HG03439 (cell line): ENCODE data around the gene PLK5.

Experiments used
- ATAC-seq: cut with Tn5 transposase; IDR thresholded peaks from one replicate; pipeline ENCODE4 v1.9.1; 2021; ENCODE audit warnings: mild to moderate bottlenecking, moderate library complexity; ENCODE audit not compliant: unreplicated experiment

The PLK5 gene

DNA sequence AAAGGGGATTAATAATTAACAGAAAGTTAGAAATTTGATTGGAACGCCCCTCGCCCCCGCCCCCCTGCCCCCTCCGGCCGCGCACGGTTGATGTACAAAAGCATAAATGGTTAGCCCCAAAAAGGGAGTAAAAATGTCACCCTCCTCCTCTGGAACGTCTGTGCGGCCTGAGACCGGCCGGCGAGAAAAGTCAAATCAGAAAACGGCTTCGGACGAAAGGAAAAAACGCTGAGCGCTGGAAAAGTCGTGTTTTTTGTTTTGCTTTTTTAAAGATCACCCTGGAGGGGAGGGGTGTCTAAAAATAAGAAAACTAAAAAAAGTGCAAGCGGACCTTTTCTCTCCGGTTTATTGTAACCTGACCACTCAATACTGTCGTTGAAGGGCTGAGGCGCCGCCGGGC, 31.1 kb downstream of the PLK5 start:
- no peak for ATAC-seq

DNA sequence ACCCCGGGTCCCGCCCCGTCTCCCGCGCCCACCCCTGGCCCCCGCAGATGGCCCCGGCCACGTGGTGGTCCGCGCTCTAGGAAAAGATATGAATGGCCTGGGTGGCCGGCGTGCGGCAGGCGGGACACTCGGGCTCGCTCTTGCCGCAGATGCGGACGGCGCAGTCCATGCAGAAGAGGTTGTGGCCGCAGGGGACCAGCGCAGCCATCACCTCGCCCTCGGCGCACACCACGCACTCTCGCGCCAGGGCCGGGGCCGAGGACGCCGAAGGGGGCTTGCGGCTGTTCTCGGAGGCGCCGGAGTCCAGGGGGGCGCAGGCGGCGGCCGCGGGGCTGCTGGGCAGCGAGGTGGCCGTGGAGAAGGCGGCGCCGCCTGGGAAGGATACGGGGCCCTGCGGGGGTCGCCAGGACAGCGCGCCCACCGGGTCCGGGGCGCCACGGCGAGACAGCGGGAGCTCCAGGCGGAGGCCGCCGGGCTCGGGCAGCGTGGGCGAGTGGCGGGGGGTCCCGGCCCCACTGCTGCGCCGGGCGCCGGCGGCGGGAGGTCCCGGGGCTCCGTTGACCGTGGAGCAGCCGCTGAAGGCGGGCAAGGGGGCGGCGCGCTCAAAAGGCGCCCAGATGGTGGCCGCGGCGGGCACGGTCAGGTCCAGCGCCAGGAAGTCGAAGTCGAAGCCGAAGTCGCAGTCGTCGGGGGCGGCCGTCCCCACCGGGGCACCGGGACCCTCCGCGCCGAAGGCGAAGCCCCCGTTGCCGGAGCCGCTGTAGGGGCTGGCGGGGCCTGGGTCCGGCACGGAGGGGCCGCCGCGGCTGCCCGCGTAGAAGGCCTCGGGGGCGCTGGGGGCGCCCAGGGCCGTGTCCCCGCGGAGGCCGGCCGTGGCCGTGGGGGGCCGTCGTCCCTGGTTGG, 31.9 kb downstream of the PLK5 start:
- no peak for ATAC-seq

DNA sequence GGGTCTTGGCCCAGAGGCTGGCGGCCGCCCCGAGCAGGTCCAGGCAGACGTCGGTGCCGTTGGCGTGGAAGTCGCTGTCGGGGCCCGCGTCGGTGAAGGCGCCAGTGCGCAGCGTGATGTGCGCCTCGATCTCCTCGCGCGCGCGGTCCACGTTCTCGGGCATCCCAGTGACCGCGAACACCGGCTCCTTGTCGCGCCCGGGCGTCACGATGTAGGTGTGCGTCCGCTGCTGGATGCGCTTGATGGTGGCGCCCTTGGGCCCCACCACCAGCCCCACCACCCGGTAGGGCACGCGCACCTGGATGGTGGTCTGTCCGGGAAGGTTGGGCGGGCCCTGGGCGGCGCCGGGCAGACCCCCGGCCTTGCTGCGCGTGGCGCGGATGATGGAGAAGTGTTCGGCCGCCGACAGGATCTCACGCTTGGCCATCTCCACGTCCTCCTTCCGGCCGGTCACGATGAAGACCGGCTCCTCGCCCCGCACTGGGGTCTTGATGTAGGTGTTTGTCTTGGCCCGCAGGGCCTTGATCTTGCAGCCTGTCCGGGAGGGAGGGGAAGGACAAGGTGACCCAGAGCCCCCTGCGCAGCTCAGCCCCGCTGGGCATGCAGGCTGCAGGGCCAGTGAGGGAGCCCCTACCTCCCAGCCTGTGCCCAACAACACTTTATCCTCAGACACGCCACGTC, 32.7 kb downstream of the PLK5 start:
- no peak for ATAC-seq

DNA sequence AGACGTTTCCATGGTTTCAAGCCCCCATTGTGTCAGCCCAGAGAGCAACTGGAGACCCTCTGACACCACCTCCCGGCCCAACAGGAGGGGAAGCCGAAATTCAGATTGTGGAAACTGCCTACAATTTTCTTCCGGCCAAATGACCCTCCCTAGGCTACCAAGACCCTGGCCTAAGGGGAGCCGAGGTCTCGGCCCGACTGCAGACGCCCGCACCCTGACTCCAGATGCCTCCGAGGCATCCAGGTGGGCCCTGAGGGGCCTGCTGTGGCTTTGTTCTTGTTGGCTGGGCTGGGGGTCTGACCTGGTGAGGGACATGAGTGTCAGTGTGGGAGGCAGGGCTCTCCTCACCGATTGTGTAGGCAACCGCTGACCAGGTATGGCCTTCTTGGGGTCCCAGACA, 34.7 kb downstream of the PLK5 start:
- no peak for ATAC-seq

DNA sequence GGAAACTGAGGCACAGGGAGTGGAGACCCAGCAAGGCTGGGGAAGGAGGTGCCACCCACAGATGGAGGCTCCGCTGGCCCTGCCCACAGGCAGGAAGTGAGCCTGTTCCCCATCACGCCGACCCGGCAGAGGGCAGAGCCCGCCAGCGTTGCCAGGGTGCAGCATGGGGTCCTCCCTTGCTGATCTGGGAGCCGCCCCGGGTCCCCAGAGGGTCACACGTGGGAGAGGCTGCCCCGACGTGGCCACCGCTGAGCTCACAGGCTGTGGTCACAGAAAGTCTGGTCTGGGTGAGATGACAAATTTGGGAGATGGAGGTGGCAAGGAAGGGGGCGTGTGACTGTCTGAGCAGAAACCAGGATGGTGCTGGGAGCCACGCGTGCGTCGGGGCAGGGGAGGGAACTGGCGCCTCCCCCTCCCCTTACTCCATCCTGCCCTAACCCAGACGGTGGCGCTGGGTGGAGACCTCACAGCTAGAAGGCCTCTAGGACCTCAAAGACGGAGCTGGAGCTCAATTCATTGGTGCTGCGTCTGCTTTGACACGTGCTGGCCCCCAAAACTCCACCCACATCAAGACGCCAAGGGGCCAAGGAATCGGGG, 36.5 kb downstream of the PLK5 start:
- ATAC-seq, result no peak

DNA sequence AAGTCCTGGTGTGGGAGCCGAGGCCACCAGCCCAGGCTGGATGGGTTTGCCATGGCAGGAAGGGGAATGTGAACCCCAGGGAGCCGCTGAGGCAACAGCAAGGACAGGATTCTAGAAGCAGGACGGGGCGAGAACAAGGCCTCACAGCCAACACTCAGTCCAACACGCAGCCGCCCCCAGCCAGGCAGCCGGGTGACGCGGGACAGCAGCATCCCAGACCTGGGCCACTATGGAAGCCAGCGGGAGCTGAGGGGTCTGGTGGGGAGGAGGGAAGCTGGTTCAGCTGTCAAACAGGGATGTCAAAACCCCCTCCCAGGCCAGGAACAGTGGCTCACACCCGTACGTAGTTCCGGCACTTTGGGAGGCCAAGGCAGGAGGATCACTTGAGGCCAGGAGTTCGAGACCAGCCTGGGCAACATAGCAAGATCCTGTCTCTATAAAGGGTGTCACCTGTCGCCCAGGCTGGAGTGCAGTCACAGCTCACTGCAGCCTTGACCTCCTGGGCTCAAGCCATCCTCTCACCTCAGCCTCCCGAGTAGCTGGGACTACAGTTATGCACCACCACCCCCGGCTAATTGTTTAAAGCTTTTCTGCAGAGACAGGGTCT, 37.5 kb downstream of the PLK5 start:
- no peak for ATAC-seq

DNA sequence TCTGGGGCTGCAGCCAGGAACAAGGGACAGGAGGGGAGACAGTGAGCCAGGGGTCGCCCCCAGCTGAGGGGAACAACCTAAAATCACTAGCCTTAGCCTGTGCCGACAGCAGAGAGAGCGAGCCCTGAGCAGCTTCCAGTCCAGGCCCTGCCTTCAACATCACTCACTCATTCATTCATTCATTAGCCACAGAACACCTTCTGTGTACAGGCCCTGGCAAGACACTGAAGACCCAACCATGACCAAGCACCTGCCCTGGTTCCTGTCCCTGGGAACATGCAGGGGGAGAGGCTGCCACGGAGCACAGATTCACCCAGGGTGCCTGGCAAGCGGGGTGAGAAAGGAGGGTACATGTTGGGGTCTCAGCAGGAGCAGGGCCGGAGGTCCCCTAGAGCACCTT, 39.4 kb downstream of the PLK5 start:
- ATAC-seq, result no peak

DNA sequence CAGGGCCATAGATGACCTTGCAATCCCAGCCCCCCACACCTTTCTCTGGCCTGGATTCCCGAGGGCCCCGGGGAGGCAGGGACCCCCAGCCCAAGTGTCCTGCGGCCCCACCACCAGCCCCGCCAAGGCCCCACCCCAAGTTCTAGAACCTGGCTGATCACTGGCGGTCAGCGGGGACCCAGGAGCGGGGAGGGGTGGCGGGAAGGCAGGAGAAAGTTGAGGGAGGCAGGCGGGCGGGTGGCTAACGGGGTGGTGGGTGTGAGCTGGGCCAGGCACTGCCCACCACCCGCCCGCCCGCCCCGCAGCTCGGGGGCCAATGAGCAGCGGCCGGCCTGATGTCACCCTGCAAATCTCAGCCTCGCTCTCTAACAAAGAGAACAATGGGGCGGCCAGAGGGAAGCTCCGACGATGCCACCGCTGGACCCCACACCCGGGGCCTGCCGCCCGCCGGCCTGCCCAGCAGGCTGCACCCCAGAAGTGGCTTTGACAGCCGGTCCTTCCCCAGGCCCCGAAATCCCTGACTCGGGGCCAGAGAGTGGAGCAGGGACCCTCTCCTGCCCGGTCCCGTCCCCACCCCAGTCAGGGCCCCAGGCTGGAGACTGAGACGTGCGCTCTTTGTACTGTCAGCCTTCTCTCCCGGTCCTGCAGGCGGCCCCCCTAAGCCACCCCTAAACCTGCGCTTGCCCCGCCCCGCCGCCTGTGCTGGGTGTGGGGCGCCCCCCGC, 42.7 kb downstream of the PLK5 start:
- no peak for ATAC-seq

DNA sequence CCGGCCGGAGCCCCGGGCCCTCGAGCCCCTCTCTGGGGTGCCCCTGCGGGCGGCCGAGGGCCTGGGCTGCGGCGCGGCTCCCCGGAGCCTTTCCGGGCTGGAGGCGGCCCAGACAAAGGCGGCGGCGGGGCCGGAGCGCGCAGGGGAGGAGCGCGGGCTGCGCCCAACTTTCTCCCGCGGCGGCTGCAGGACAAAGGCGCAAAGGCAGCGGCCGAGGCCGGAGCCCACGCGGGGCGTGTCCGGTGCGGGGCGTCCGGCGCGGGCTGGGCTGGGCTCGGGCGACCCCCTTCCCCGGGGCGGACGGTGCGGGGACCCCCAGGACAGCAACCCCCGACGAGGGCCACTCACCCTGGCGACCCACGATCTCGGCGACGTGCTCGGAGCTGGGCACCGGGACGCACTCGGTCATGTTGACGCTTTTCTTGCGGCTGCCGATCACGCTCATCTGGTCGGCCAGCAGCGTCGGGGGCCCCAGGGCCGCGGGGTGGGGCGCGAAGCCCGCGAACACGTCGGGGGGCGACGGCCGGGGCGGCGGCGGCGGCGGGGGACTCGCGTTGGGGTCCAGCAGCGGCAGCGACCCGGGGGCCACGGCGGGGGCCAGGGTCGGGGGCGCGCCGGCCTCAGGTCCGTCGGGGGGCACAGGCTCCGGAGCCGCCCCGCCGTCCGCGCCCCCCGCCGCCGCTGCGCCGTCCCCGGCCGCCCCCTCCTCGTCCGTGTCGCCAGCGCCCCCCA, 43.4 kb downstream of the PLK5 start:
- ATAC-seq, result no peak

DNA sequence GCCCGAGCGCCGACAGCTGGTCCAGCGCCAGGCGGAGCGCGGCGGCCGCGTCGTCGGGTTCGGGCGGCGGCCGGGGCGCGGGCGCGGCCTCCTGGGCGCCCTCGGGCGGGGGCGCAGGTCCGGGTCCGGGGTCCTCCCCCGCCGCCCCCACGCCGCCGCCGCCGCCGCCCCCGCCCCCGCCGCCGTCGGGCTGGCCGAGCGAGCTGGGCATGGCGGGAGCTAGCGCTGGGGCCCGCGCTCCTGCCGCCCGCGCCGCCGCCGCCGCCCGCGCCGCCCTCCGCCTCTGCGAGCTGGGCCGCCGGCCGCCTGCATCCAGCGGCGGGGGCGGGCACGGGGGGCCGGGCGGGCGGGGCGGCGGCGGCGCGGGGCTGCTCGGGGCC, 44.0 kb downstream of the PLK5 start:
- ATAC-seq, result no peak

DNA sequence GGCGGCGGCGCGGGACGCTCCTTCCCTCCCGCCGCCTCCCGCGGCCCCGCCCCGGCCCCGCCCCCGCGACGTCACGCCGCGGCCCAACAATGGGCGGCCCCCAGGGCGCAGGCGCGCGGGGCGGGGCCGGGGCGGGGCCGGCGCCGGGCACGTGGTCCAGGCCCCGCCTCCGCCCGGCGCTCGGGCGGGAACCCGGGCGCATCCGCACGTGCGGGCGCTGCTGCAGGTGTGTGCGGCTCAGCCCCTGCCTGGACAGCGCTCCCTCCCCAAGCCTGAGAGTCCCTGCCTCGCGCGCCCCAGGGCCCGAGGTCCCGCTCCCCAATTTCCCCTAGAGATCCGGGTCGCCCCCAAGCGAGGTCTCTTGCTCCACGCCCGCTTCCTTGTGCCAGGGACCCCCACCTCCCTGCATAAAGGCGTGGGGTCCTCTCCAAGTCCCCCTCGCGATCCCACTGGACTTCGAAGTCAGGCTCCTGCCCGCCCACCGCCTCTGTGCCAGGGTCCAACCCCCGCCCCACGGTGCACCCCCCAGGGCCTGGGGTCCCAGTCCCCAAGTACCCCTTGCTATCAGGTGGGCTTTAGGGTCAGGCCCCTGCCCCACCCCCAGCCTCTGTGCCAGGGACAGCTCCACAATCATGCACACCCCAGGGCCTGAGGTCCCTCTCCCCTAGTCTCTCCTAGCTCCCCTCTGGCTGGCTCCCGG, 44.6 kb downstream of the PLK5 start, which contains the start of gene MEX3D:
Gene MEX3D, minus strand, starts transcription at position 6 of the 700 bp plus-strand sequence. CDS start 267 bp downstream, outside the sequence.
- ATAC-seq, result peak; percentile 60

DNA sequence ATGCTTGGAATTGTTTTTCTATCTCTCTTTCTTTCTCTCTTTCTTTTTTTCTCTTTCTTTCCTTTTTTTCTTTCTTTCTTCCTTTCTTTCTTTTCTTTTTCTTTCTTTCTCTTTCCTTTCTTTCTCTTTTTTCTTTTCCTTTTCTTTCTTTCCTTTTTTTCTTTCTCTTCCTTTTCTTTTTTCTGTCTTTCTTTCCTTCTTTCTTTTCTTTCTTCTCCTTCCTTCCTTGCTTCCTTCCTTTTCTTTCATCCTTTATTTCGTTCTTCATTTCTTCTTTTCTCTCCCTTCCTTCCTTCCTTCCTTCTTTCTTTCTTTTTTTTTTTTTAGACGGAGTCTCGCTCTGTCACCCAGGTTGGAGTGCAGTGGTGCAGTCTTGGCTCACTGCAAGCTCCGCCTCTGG, 46.1 kb downstream of the PLK5 start:
- no peak for ATAC-seq

DNA sequence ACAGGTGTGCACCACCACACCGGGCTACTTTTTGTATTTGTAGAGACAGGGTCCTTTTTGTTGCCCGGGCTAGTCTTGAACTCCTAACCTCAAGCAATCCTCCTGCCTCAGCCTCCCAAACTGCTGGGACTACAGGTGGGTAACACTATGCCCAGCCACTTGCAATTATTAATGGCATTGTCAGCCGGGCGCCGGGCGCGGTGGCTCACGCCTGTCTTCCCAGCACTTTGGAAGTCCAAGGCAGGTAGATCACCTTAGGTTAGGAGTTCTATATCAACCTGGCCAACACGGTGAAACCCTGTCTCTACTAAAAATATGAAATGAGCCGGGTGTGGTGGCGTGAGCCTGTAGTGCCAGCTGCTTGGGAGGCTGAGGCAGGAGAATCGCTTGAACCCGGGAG, 47.0 kb downstream of the PLK5 start:
- ATAC-seq, result no peak

DNA sequence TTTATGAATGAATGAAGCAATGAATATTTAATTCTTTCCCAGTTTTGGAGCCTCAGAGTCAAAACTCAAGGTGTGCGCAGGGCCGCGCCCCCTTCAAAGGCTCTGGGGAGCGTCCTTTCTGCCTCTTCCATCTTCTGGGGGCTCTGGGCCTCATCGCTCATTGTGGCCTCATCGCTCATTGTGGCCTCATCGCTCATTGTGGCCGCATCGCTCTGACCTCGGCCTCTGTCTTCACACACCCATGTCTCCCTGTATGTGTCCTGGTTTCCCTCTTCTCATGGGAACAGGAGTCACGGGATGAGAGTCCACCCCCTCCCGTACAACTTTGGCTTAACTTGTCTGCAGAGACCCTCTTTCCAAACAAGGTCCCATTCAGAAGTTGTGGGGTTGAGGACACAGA, 47.5 kb downstream of the PLK5 start:
- ATAC-seq, result no peak

DNA sequence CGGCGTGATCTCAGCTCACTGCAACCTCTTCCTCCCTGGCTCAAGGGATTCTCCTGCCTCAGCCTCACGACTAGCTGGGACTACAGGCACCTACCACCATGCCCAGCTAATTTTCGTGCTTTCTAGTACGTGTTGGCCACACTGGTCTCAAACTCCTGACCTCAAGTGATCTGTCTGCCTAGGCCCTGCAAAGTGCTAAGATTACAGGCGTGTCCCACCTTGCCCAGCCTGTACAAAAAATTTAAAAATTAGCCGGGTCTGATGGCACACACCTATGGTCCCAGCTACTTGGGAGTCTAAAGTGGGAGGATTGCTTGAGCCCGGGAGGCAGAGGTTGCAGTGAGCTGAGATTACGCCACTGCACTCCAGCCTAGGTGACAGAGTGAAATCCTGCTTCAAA, 48.9 kb downstream of the PLK5 start:
- no peak for ATAC-seq

DNA sequence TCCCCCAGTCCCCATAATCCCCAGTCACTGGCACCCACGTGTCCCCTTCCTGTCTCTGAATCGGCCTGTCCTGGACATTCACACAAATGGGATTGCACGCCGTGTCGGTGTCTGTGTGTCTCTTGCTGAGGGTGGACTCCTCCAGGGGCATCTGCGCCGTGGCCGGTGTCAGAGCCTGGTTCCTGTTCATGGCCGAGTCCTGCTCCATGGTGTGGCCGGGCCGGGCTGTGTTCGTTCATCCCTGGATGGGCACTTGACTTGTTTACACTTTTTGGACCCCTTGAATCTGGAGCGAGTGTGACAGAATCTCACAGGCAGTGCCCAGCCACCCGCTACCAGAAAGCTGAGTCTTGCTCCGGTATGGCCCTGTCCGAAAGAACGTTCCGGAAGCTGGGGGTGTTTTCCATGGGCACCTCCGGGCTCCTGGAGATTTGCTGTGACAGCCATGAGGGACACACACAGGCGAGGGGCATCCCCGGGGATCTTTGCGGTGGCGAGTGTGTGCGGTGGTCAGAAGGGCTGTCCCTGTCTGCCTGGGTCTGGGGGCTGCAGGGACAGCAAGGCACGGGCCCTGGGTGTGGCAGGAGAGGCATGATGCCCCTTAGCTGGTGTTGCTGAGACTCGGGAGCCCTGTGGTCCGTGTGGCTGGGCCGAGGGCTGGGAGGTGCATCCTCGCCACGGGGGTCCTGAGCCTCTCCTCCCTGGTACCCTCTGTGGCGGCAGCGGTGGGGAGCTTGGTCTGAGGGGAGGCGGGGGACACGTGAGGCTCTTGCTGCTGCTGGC, 50.7 kb downstream of the PLK5 start:
- no peak for ATAC-seq

DNA sequence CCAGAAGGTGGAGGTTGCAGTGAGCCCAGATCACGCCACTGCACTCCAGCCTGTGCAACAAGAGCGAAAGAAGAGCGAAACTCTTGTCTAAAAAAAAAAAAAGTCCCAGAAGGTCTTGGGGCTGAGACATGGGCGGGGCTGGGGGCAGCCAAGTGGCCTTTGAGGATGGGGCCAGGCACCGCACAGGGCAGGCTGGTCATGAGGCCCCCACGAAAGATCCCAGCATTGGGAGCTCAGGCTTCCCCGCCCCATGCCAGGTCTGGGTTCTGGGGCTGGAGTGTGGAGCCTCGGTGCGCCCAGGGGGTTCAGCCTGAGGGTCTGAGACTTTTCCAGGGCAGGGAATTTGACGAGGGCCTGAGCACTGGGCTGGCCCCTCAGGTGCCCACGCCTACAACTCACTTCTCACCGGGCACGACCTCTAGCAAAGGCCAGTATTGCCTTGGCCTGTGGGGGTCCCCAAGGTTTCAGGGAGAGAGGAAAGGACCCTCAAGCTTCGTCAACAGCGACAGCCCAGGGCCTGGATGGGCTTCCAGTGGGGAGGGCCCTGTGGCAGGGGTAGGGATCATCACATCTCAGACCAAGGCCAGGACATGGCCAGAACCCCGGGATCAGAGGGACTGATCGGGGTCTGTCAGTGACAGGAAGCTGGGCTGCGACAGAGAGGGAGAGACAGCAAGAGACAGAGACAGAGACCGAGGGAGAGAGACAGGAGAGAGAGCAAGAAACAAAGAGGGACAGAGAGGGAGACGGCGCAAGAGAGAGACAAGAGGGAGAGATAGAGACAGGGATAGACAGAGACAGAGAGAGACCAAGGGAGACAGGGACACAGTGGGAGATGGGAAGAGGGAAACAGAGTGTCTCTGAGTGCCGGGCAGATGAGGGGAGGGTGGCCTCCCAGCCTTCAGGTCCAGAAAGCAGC, 51.7 kb downstream of the PLK5 start:
- ATAC-seq, result no peak
